Cardiac muscle cell (in vitro differentiated cells and primary cell): ENCODE results near the gene STX4. TPM values are rescaled to one million over a fixed set of nuclear protein-coding genes. Genes with fewer than 3 reads are reported as not detected.

Experiments used
- DNase-seq, 2 donors: peaks; one replicate each; pipeline versions ENCODE4 v3.0.0 to v3.0.0-alpha.2; 2010 to 2017; ENCODE audit warnings: low read depth in 1 of 2, low spot score in 1 of 2
- H3K27ac ChIP-seq: fragments of 200-600 bp; sonication (generic); 2 replicates; pipeline ENCODE4 v1.5.1; 2016
- H3K27me3 ChIP-seq: fragments of 200-600 bp; sonication (generic); 2 replicates; pipeline ENCODE4 v1.6.0; 2016; ENCODE audit warnings: control low read depth
- H3K36me3 ChIP-seq: fragments of 200-600 bp; sonication (generic); 2 replicates; pipeline ENCODE4 v1.5.1; 2016; ENCODE audit warnings: control low read depth
- H3K4me1 ChIP-seq: fragments of 200-600 bp; sonication (generic); 2 replicates; pipeline ENCODE4 v1.8.1; 2017; ENCODE audit warnings: low read depth, mild to moderate bottlenecking, mixed run types
- H3K4me3 ChIP-seq: fragments of 200-600 bp; sonication (generic); 2 replicates; pipeline ENCODE4 v1.5.1; 2016; ENCODE audit warnings: mild to moderate bottlenecking
- H3K9me3 ChIP-seq: fragments of 200-600 bp; sonication (generic); 2 replicates; pipeline ENCODE4 v1.5.1; 2017; ENCODE audit warnings: low read depth, mild to moderate bottlenecking, control low read depth
- CTCF ChIP-seq: IDR thresholded peaks from 2 replicates; pipeline ENCODE4 v1.5.1; 2012; ENCODE audit warnings: low read depth, mild to moderate bottlenecking, low read length
- polyA plus RNA-seq: library from polyadenylated mRNA; unstranded; fragments of >200 nt; fragmentation: Nextera tagmentation; extraction: Ambion mirVana; gene quantifications from 2 replicates; pipeline ENCODE4 v1.2.1, GENCODE V29; 2016
- total RNA-seq: library from RNA; depleted of rRNA; stranded (reverse); fragments of >200 nt; gene quantifications from 2 replicates; pipeline ENCODE4 v1.2.3, GENCODE V29; 2016

Gene STX4
- total and polyA plus RNA-seq, 2 experiments from 2014 or later, result 25.3 to 53.2 TPM

- Histone ChIP-seq H3K27ac (no peak overlapping the region), H3K4me3 (no peak overlapping the region), H3K9me3 (no peaks in the 10 kb centered on the region), H3K4me1 (peaks cover 4% of the 10 kb centered on the region), H3K27me3 (no peaks in the 10 kb centered on the region), H3K36me3 (no peaks in the 10 kb centered on the region)
- DNase-seq, result no peak
- no peak for TF ChIP-seq CTCF
Observed at GRCh38 chr16:31089199-31089598, 55.8 kb downstream of the STX4 start.

Other genes with a start within 250 kb of the STX4 start
- 41.7 and 50.9 TPM in 2 replicates for gene ZNF629, start 246.4 kb upstream of the STX4 start, total RNA-seq
- 20.1 and 22.2 TPM in 2 replicates for gene ZNF629, start 246.4 kb upstream of the STX4 start, polyA plus RNA-seq
- 39.8 and 53.0 TPM in 2 replicates for gene BCL7C, start 139.5 kb upstream of the STX4 start, total RNA-seq
- 50.5 and 60.6 TPM in 2 replicates for gene BCL7C, start 139.5 kb upstream of the STX4 start, polyA plus RNA-seq
- gene CTF1, start 136.9 kb upstream of the STX4 start, total RNA-seq, result 4.9 and 5.0 TPM in 2 replicates
- 14.0 and 23.4 TPM in 2 replicates for gene CTF1, start 136.9 kb upstream of the STX4 start, polyA plus RNA-seq
- gene FBXL19, start 110.0 kb upstream of the STX4 start, total RNA-seq, result 55.1 and 60.0 TPM in 2 replicates
- 3.9 and 4.0 TPM in 2 replicates for gene FBXL19, start 110.0 kb upstream of the STX4 start, polyA plus RNA-seq
- gene ORAI3, start 84.5 kb upstream of the STX4 start, total RNA-seq, result 88.5 and 123 TPM in 2 replicates
- gene ORAI3, start 84.5 kb upstream of the STX4 start, polyA plus RNA-seq, result 94.5 and 101 TPM in 2 replicates
- 10.4 and 32.3 TPM in 2 replicates for gene SETD1A, start 75.8 kb upstream of the STX4 start, total RNA-seq
- gene SETD1A, start 75.8 kb upstream of the STX4 start, polyA plus RNA-seq, result 1.9 and 4.4 TPM in 2 replicates
- gene HSD3B7, start 48.4 kb upstream of the STX4 start, total RNA-seq, result 5.8 and 6.5 TPM in 2 replicates
- gene HSD3B7, start 48.4 kb upstream of the STX4 start, polyA plus RNA-seq, result 7.5 and 8.5 TPM in 2 replicates
- gene STX1B, start 22.9 kb upstream of the STX4 start, total RNA-seq, result 8.1 and 13.7 TPM in 2 replicates
- 5.6 and 8.0 TPM in 2 replicates for gene STX1B, start 22.9 kb upstream of the STX4 start, polyA plus RNA-seq
- 16.2 and 18.2 TPM in 2 replicates for gene ZNF668, start 40.7 kb downstream of the STX4 start, total RNA-seq
- 7.4 and 10.0 TPM in 2 replicates for gene ZNF668, start 40.7 kb downstream of the STX4 start, polyA plus RNA-seq
- gene ZNF646, start 40.9 kb downstream of the STX4 start, total RNA-seq, result 20.3 and 32.6 TPM in 2 replicates
- gene ZNF646, start 40.9 kb downstream of the STX4 start, polyA plus RNA-seq, result 7.1 and 8.5 TPM in 2 replicates
- 2.7 and 5.8 TPM in 2 replicates for gene PRSS53, start 55.4 kb downstream of the STX4 start, total RNA-seq
- 0.35 and 0.94 TPM in 2 replicates for gene PRSS53, start 55.4 kb downstream of the STX4 start, polyA plus RNA-seq
- 146 and 148 TPM in 2 replicates for gene VKORC1, start 61.2 kb downstream of the STX4 start, total RNA-seq
- gene VKORC1, start 61.2 kb downstream of the STX4 start, polyA plus RNA-seq, result 161 and 188 TPM in 2 replicates
- 109 and 121 TPM in 2 replicates for gene BCKDK, start 74.8 kb downstream of the STX4 start, total RNA-seq
- 147 and 151 TPM in 2 replicates for gene BCKDK, start 74.8 kb downstream of the STX4 start, polyA plus RNA-seq
- 88.8 and 112 TPM in 2 replicates for gene KAT8, start 84.1 kb downstream of the STX4 start, total RNA-seq
- 63.0 and 80.6 TPM in 2 replicates for gene KAT8, start 84.1 kb downstream of the STX4 start, polyA plus RNA-seq
- 11.6 TPM in 2 replicates for gene PRSS8, start 102.2 kb downstream of the STX4 start, total RNA-seq
- 19.5 and 22.5 TPM in 2 replicates for gene PRSS8, start 102.2 kb downstream of the STX4 start, polyA plus RNA-seq
- 0.63 and 1.1 TPM in 2 replicates for gene PRSS36, start 116.5 kb downstream of the STX4 start, total RNA-seq
- gene PRSS36, start 116.5 kb downstream of the STX4 start, polyA plus RNA-seq, result 1.8 and 3.3 TPM in 2 replicates
- 40.6 and 54.4 TPM in 2 replicates for gene FUS, start 146.6 kb downstream of the STX4 start, total RNA-seq
- gene FUS, start 146.6 kb downstream of the STX4 start, polyA plus RNA-seq, result 386 and 618 TPM in 2 replicates
- 1.4 and 2.7 TPM in 2 replicates for gene PYCARD, start 169.2 kb downstream of the STX4 start, total RNA-seq
- 2.3 and 5.2 TPM in 2 replicates for gene PYCARD, start 169.2 kb downstream of the STX4 start, polyA plus RNA-seq
- gene TRIM72, start 180.6 kb downstream of the STX4 start, total RNA-seq, result 0.21 and 0.51 TPM in 2 replicates
- gene TRIM72, start 180.6 kb downstream of the STX4 start, polyA plus RNA-seq, result not detected in 2 replicates
- gene PYDC1, start 183.6 kb downstream of the STX4 start, total RNA-seq, result not detected in 2 replicates
- gene PYDC1, start 183.6 kb downstream of the STX4 start, polyA plus RNA-seq, result 0.30 TPM in 1 of 2 replicates, not detected in the other
- 0.07 TPM in 1 of 2 replicates, not detected in the other for gene ITGAM, start 226.4 kb downstream of the STX4 start, total RNA-seq
- gene ITGAM, start 226.4 kb downstream of the STX4 start, polyA plus RNA-seq, result not detected in 2 replicates